Measurements from ENCODE around the gene ZFR. TPM values are rescaled to one million over a fixed set of nuclear protein-coding genes. Genes with fewer than 3 reads are reported as not detected.

The ZFR gene
- 51.3 to 70.4 TPM (median 60.5 TPM) in 5 replicates for total RNA-seq (2022; extraction: Qiagen RNA extraction; ENCODE audit: low read depth)

DNA sequence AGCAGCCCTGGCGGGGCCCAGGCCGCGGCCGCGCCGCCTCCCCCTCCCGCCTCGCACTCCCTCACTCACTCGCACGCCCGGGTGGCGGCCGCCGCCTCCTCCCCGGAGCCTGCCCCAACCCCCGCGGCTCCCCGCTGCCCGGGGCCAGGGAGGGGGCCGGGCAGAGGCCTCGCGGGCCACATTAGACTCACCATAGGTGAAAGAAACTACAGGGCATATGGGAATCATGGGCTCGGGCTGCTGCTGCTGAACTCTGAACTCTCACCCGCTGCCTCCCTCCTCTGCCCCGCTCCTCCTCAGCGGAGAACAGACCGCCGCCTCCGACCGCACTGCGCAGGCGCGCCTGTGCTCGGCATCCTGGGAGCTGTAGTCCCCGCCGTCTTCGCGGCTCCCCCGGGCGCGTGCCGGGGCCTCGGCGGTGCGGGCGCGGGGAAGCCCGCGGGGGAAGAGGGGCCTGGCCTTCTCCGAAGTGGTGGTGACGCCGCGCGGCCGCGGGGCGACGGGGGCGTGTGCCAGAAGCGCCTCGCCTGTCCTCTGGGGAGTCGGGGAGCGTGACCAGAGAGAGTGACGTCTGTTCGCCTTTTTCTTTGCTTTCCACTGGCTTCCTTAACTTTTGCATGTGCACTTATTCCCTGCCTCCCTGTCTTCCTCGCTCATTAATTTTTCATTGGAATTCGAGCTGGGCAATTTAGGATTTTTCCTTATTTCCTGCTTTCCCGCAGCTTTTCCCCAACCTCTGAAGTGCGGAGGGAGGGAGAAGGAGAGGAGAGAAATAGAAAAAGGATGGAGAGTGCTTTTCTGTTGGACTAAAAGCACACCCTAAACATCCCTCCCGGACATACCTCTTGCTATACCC, at the start of gene ZFR:
TSS of gene ZFR (minus strand) at position 310 of the 856 bp plus-strand sequence. CDS start at position 228, 82 bp downstream.

DNA sequence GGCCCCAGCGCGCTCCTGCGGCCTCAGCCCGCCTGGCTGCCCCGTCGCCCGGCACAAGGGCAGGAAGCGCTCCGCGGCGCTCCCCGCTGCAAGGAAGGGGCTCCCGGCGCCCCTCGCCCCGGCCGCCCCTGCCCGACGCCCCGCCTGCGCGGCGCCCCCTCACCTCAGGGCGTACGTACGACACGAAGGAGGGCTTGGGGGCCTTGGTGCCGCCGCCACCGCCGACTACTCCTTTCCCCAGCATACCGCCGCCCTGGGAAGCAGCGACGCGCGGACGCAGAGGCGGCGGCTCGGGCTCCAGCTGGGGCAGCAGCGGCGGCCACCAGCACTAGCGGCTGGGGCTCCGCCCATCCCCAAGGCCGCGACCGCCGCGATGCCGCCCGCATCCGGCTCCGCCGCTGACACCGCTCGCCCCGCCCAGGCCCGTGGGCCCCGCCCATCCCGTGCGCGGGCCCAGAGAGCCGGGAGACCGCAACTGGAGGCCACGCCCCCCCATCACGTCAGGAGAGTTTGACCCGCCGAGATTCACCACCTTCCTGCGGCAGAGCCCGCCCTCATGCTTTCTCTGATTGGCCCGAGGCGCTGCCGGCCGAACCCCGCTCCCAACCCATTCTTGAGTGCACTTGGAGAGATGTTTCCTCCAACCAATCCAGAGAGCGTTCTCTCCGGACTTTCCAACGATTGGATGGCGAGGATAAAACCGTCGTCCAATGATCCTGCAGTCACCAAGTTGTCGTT, 131.8 kb downstream of the ZFR start, which contains the start of gene MTMR12:
TSS of gene MTMR12 (minus strand) at position 345 of the 738 bp plus-strand sequence. CDS start at position 244, 101 bp downstream.

Other genes starting within 250 kb of the ZFR start
- 11.7 to 18.4 TPM (median 18.2 TPM) in 5 replicates for gene MTMR12, start 131.8 kb downstream of the ZFR start, total RNA-seq (2022; extraction: Qiagen RNA extraction; ENCODE audit: low read depth)
- gene SUB1, start 140.8 kb upstream of the ZFR start, total RNA-seq (2022; extraction: Qiagen RNA extraction; ENCODE audit: low read depth), result 174 to 282 TPM (median 261 TPM) in 5 replicates